SK-N-SH treated with all-trans-retinoic acid at 6 μM for 48 hours (cell line): ENCODE results near the gene AGPAT3.

Experiments used
- ATAC-seq: fragments of 200-7000 bp; cut with Tn5 transposase; 3 replicates; pipeline ENCODE4 v1.9.1; 2020; ENCODE audit warnings: mild to moderate bottlenecking, moderate library complexity
- ARNTL ChIP-seq: fragments of 450-650 bp; formaldehyde crosslinking; IDR thresholded peaks from 2 replicates; pipeline ENCODE4 v1.5.0; 2020; ENCODE audit warnings: low read depth, mild to moderate bottlenecking, moderate library complexity, borderline replicate concordance
- BACH2 ChIP-seq: fragments of 250-450 bp; sonication (Bioruptor Pico); IDR thresholded peaks from 2 replicates; pipeline ENCODE4 v1.9.0; 2021; ENCODE audit warnings: mild to moderate bottlenecking, borderline replicate concordance
- CREB5 ChIP-seq: fragments of 250-450 bp; sonication (Bioruptor Pico); IDR thresholded peaks from 2 replicates; pipeline ENCODE4 v1.5.1; 2020; ENCODE audit warnings: low read depth, mild to moderate bottlenecking, moderate library complexity
- CSDC2 ChIP-seq: fragments of 250-450 bp; sonication (Bioruptor Pico); IDR thresholded peaks from 2 replicates; pipeline ENCODE4 v1.5.0; 2020; ENCODE audit warnings: mild to moderate bottlenecking, moderate library complexity
- CSRNP3 ChIP-seq: fragments of 250-450 bp; sonication (Bioruptor Pico); IDR thresholded peaks from 2 replicates; pipeline ENCODE4 v1.5.1; 2021; ENCODE audit warnings: mild to moderate bottlenecking, moderate library complexity
- ESRRG ChIP-seq: fragments of 250-450 bp; sonication (Bioruptor Pico); IDR thresholded peaks from 2 replicates; pipeline ENCODE4 v1.6.1; 2021; ENCODE audit warnings: mild to moderate bottlenecking
- GLIS3 ChIP-seq: fragments of 250-450 bp; sonication (Bioruptor Pico); IDR thresholded peaks from 2 replicates; pipeline ENCODE4 v1.5.0; 2020; ENCODE audit warnings: mild to moderate bottlenecking, moderate library complexity
- ISL1 ChIP-seq: fragments of 250-450 bp; sonication (Bioruptor Pico); IDR thresholded peaks from 2 replicates; pipeline ENCODE4 v2.1.2; 2022; ENCODE audit warnings: mild to moderate bottlenecking, moderate library complexity
- OSR1 ChIP-seq: fragments of 250-450 bp; sonication (Bioruptor Pico); IDR thresholded peaks from 2 replicates; pipeline ENCODE4 v1.8.0; 2022; ENCODE audit warnings: moderate library complexity, mild to moderate bottlenecking, inconsistent platforms
- POU6F1 ChIP-seq: fragments of 250-450 bp; sonication (Bioruptor Pico); IDR thresholded peaks from 2 replicates; pipeline ENCODE4 v1.8.0; 2021; ENCODE audit warnings: low read depth, mild to moderate bottlenecking, moderate library complexity, borderline replicate concordance
- PPARA ChIP-seq: fragments of 250-450 bp; sonication (Bioruptor Pico); IDR thresholded peaks from 2 replicates; pipeline ENCODE4 v1.5.0; 2020; ENCODE audit warnings: mild to moderate bottlenecking, borderline replicate concordance
- RARB ChIP-seq: fragments of 250-450 bp; sonication (Bioruptor Pico); IDR thresholded peaks from 2 replicates; pipeline ENCODE4 v1.8.0; 2021; ENCODE audit warnings: mild to moderate bottlenecking, moderate library complexity
- SNAI2 ChIP-seq: fragments of 250-450 bp; sonication (Bioruptor Pico); IDR thresholded peaks from 2 replicates; pipeline ENCODE4 v1.5.0; 2020; ENCODE audit warnings: mild to moderate bottlenecking, moderate library complexity
- TCF4 ChIP-seq: fragments of 250-450 bp; sonication (Bioruptor Pico); IDR thresholded peaks from 2 replicates; pipeline ENCODE4 v1.8.0; 2021; ENCODE audit warnings: mild to moderate bottlenecking, moderate library complexity, borderline replicate concordance
- TOX ChIP-seq: fragments of 250-450 bp; sonication (Bioruptor Pico); IDR thresholded peaks from 2 replicates; pipeline ENCODE4 v1.8.0; 2021; ENCODE audit warnings: mild to moderate bottlenecking, moderate library complexity, borderline replicate concordance
- ZC3H10 ChIP-seq: fragments of 250-450 bp; sonication (Bioruptor Pico); IDR thresholded peaks from 2 replicates; pipeline ENCODE4 v1.5.1; 2021; ENCODE audit warnings: mild to moderate bottlenecking, moderate library complexity
- ZNF565 ChIP-seq: fragments of 450-650 bp; formaldehyde crosslinking; conservative IDR thresholded peaks from 2 replicates; pipeline ENCODE4 v1.5.0; 2020; ENCODE audit warnings: low read depth, mild to moderate bottlenecking, moderate library complexity
- ZNF70 ChIP-seq: fragments of 450-650 bp; formaldehyde crosslinking; IDR thresholded peaks from 2 replicates; pipeline ENCODE4 v1.5.0; 2020; ENCODE audit warnings: mild to moderate bottlenecking, moderate library complexity
- ZNF8 ChIP-seq: fragments of 450-650 bp; formaldehyde crosslinking; IDR thresholded peaks from 2 replicates; pipeline ENCODE4 v1.5.0; 2020; ENCODE audit warnings: mild to moderate bottlenecking, moderate library complexity
- TF ChIP-seq, protein P1 (sequence below): fragments of 250-450 bp; sonication (Bioruptor Pico); IDR thresholded peaks from 2 replicates; pipeline ENCODE4 v1.5.0; 2020; ENCODE audit warnings: mild to moderate bottlenecking, moderate library complexity

Gene AGPAT3

DNA sequence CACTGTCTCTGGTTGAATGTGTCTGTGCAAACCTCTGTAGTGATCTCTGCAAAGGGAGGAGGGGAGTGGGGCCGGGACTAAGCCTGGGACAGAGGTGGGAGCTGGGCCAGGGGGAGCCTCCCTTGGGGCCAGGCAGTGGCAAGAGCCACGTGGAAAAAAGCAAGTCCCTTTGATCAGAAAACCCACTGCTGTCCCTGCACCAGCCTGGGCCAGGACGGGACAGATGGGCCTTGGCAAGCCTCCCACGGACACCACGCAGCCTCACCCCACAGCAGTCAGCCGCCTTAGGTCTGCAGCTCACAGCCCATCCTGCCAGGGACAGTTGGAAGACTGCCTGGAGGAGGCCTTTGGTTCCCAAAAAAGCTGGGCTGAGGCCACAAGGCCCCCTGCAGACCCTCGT lies 135.3 kb downstream of the AGPAT3 start:
- ATAC-seq, result no peak
- TF ChIP-seq PPARA (CRISPR knock-in tag) (no peak), TCF4 (CRISPR knock-in tag) (no peak), ARNTL (no peak), OSR1 (no peak), ZNF70 (no peak), CREB5 (CRISPR knock-in tag) (no peak), CSRNP3 (CRISPR knock-in tag) (no peak), ZNF565 (no peak), TOX (CRISPR knock-in tag) (no peak), POU6F1 (no peak), SNAI2 (CRISPR knock-in tag) (no peak), ZNF8 (CRISPR knock-in tag) (no peak)

GRCh38 chr21:44002511-44002910 lies 137.5 kb downstream of the AGPAT3 start:
- no peak for TF ChIP-seq BACH2 (CRISPR knock-in tag)
- TF ChIP-seq CSDC2 (CRISPR knock-in tag), result no peak
- TF ChIP-seq POU6F1, result no peak
- TF ChIP-seq GLIS3 (CRISPR knock-in tag), result no peak
- TF ChIP-seq ZNF565, result no peak
- TF ChIP-seq TOX (CRISPR knock-in tag), result no peak
- TF ChIP-seq ARNTL, result no peak
- no peak for TF ChIP-seq OSR1
- TF ChIP-seq ZNF70, result no peak
- no peak for TF ChIP-seq CREB5 (CRISPR knock-in tag)
- TF ChIP-seq, protein P1, sequence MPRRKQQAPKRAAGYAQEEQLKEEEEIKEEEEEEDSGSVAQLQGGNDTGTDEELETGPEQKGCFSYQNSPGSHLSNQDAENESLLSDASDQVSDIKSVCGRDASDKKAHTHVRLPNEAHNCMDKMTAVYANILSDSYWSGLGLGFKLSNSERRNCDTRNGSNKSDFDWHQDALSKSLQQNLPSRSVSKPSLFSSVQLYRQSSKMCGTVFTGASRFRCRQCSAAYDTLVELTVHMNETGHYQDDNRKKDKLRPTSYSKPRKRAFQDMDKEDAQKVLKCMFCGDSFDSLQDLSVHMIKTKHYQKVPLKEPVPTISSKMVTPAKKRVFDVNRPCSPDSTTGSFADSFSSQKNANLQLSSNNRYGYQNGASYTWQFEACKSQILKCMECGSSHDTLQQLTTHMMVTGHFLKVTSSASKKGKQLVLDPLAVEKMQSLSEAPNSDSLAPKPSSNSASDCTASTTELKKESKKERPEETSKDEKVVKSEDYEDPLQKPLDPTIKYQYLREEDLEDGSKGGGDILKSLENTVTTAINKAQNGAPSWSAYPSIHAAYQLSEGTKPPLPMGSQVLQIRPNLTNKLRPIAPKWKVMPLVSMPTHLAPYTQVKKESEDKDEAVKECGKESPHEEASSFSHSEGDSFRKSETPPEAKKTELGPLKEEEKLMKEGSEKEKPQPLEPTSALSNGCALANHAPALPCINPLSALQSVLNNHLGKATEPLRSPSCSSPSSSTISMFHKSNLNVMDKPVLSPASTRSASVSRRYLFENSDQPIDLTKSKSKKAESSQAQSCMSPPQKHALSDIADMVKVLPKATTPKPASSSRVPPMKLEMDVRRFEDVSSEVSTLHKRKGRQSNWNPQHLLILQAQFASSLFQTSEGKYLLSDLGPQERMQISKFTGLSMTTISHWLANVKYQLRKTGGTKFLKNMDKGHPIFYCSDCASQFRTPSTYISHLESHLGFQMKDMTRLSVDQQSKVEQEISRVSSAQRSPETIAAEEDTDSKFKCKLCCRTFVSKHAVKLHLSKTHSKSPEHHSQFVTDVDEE (CRISPR knock-in tag), result no peak
- no peak for TF ChIP-seq ESRRG (CRISPR knock-in tag)
- TF ChIP-seq, all 23 proteins: peak for 0
- no peak for ATAC-seq

DNA sequence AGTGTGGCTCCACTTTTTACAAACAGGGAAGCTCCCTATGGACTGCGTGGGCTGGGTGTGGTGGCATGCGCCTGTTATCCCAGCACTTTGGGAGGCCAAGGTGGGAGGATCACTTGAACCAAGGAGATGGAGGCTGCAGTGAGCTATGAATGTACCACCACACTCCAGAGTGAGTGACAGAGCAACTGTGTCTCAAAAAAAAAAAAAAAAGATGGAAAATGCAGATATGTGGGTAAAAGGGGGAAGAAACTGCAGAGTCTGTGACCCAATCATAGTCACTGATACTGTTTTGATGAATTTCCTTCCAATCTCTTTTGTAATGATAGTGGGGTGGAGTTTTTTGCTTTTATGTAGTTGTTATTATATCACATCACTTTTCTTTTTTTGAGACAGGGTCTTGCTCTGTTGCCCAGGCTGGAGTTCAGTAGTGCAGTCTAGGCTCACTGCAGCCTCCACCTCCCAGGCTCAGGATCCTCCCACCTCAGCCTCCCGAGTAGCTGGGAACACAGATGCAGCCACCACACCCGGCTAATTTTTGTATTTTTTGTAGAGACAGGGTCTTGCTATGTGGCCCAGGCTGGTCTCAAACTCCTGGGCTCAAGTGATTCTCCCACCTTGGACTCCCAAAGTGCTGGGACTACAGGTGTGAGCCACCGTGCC lies 138.4 kb downstream of the AGPAT3 start:
- ATAC-seq, result no peak
- TF ChIP-seq ZC3H10 (CRISPR knock-in tag) (no peak), CSRNP3 (CRISPR knock-in tag) (no peak), TCF4 (CRISPR knock-in tag) (no peak), ESRRG (CRISPR knock-in tag) (no peak), CREB5 (CRISPR knock-in tag) (no peak), ZNF565 (no peak), RARB (no peak), ISL1 (CRISPR knock-in tag) (no peak), GLIS3 (CRISPR knock-in tag) (no peak), ZNF8 (CRISPR knock-in tag) (no peak), ARNTL (no peak), POU6F1 (no peak)
